HS-27A (cell line): Measurements from ENCODE around the gene SLC25A13.

Experiments
- DNase-seq: peaks from one replicate; pipeline ENCODE4 v3.0.0-alpha.2; 2012; ENCODE audit warnings: low read depth, missing footprints

SLC25A13 gene

DNA sequence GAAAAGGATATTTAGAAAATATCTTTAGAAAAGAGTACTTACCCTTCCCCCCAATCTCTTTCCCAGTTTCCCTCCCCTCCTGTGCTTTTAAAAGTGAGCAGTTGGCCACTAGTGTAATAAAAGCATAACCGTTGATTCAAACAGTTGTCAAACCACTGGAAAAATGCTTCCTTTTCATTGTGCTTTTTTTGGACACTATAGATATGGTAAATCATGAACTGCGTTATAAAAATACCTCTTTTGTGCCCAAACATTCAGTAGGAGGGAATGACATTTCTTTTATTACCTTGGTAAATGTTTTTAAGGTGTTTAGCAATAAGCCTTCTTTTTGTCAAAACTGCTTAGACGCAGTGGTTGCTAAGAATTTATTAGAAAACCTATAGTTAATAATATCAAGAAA, 232.4 kb downstream of the SLC25A13 start:
- no peak for DNase-seq

DNA sequence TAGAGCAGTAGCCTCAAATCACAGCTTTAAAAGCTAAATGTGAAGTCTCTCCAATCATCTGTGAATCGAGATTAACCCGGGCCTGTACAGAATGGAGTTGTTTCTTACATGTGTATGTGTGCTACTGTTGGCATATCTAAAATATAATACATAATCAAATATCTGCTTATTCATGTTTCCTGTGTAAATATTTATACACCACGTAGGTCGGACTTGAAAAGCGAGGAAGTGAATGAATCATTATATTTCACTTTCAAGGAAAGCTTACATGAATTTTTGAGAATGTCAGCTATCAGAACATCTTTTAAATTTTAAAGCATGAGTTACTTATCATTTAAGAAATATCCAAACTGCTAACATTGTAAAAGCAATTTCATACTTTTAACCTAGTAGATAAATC, 233.3 kb downstream of the SLC25A13 start:
- DNase-seq: no peak

DNA sequence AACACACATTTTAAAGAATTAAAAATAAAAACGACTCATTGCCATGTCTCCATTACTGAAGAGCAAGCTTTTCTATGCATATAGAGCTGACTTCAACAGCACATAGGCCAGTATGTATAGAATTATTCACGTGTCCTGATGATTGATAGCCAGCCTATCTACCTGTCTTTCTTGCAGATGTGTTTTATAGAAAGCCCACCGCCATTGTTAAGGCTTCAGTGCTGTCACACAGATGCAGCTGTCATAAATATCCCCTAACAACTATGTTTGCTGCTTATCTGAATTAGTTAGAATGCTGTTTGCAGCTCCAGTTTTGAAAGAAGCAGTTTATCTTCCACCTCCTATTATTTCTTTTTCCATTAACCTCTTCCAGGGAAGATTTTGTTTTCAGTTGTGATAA, 235.9 kb downstream of the SLC25A13 start:
- DNase-seq: no peak

- DNase-seq: no peak
Measured at GRCh38 chr7:96084881-96085553, 236.9 kb downstream of the SLC25A13 start.

GRCh38 chr7:96080027-96080426, 241.9 kb downstream of the SLC25A13 start:
- no peak for DNase-seq

- DNase-seq: no peak
Measured at GRCh38 chr7:96076350-96076707, 245.6 kb downstream of the SLC25A13 start.

- no peak for DNase-seq
Measured at GRCh38 chr7:96075510-96076349, 246.2 kb downstream of the SLC25A13 start.

GRCh38 chr7:96074871-96075270, 247.0 kb downstream of the SLC25A13 start:
- no peak for DNase-seq
